Inferior parietal cortex (tissue), 1 donor: ENCODE results near the gene ARAP1.
A peak's percentile ranks its signal among the peaks of the same experiment; 100 is the strongest.

Experiments
- DNase-seq: peaks from one replicate; pipeline ENCODE4 v3.0.0-alpha.2; 2016; ENCODE audit errors: extremely low spot score

ARAP1 gene

DNA sequence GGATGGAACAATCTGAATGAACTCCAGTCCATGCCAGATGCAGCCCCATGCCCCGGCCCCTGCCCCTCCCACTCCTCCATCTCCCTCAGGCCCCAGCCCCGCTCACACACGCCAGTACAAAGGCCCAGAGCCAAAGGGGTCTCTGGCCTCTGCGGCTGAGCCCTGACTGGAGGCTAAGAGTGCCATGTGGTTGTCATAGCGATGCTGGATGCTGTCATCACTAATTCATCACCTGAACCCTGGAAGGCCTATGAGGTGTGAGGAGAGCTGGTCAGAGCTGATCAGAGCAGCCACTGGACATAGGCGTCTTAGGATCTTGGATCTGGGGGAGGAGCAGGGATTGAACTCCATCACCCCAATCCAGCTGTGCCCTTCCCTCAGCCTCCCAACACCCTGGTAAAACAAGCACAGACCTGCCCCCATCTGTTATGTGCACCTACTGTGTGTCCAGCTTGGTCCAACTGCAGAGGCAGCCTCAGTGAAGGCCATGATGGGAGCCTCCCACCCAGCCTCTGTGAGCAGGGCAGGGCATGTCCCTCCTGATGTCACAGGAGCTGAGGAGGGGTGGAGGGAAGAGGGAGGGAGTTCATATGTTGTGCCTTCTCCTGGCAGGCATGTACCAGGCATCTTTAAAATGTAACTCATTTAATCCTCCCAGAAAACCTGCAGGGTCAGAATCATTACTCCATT is 94.7 kb downstream of the ARAP1 start:
- no peak for DNase-seq

GRCh38 chr11:72655896-72656464 is 96.2 kb downstream of the ARAP1 start:
- DNase-seq, result no peak

- DNase-seq, result no peak
These were observed 97.2 kb downstream of the ARAP1 start for GRCh38 chr11:72655014-72655413.

DNA sequence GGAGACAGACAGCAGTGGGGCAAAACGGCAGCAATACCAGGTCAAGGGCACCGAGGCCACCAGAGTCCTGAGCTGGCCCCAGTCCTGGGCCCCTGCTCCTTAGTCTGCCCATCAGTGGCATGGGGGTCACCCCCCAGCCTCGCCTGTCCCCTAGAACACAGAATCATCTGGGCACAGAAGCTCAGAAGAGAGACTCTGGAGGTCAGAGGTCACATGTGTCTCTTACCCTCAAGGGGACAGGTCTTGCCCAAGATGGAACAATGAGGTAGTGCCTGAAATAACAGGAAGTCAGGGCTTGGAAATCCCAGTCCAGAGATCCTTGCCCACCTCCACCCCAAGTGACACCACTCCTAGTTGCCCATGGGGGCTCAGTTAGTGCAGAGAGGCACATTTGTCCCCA is 98.6 kb downstream of the ARAP1 start:
- DNase-seq, result no peak

GRCh38 chr11:72652873-72653630 is 99.2 kb downstream of the ARAP1 start:
- no peak for DNase-seq

- no peak for DNase-seq
These were observed 100.1 kb downstream of the ARAP1 start for GRCh38 chr11:72652133-72652532.

- DNase-seq, result no peak
These were observed 102.8 kb downstream of the ARAP1 start for GRCh38 chr11:72649215-72649976.

DNA sequence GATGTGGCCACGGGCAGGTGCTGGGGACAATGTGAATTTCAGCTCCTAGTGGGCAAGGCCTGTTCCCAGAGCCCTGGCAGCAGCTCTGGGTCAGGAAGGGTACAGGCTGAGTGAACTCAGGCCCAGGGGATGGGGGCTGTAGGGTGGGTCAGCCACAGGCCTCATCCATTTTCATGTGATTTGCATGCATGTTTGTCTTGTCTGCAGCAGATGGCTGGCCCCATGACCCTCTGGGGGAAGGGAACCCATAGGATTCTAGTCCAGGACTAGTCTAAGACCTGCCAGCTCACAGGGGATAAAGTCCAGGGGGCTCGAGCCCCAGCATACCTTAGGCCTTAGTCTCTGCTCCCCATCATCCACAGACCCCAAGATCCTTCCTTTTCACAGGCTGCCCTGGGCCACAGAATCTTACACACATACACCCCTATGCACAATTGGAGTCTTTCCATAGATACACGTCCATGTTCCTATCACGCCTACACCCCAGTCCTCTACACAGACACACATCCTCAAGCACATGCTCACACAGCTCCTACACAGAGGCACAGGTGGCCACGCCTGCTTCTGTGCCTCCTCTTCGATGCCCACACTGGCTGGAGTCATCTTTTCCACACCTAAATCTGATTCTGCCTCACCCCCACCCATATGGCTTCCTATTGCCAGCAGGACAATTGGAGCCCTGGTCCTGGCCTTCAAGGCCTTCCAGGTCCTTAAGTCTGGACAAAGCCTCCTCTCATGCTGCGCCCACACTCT is 103.6 kb downstream of the ARAP1 start:
- no peak for DNase-seq

DNA sequence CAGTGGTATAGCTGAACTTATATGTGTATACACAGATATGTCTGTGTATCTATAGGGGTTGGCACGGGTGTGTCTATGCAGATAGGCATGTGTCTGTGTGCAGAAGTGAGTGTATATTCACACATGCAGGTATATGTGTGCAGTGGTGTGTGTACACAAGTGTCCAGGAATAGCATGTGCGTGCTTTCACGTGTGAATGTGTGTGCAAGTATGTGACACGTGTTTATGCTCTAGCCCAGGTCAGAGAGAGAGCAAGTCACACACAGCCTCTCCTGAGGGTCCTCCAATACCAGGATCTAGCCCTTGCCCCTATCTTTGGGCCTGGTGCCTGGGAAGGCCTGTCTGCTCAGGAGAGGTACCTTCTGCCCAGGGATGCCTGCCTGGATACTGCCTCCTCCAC is 104.3 kb downstream of the ARAP1 start:
- no peak for DNase-seq

- DNase-seq, result no peak
These were observed 105.7 kb downstream of the ARAP1 start for GRCh38 chr11:72646472-72646871.

DNA sequence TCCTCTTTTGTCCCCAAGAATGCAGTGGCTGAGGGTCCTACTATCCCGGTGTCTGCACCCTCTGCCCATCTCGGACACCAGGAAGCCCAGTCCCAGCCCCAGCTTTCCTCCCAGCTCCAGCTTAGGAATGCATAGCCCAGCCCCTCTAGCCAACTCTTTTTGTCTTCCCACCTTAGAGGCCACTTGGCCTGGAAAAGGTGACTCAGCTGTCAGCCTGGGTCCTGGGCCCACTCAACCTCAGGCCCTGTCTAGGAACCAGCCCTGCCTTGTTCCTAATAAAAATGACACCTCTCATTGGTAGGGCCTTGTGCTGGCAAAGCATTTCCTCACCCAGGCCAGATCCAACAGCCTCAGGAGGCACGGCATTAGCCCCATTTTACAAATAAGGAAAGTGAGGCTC is 106.2 kb downstream of the ARAP1 start:
- no peak for DNase-seq

DNA sequence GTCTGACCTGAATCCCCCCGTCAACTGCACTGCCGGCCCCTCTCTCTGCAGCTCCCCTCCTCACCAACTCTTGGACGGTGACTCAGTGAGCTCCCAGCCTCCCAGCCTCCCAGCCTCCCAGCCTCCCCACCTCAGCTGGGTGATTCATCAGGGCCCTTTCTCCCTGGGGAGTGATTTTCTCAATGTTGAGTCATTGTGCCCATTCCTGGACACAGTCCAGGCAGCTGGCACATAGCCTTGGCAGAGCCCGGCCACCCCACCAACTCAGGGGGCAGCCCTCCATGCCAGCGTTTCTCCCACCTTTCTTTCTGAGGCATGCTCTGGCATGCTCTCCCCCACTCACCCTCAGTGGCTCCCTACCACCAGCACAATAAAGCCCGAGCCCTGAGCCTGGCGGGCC is 108.7 kb downstream of the ARAP1 start:
- no peak for DNase-seq

DNA sequence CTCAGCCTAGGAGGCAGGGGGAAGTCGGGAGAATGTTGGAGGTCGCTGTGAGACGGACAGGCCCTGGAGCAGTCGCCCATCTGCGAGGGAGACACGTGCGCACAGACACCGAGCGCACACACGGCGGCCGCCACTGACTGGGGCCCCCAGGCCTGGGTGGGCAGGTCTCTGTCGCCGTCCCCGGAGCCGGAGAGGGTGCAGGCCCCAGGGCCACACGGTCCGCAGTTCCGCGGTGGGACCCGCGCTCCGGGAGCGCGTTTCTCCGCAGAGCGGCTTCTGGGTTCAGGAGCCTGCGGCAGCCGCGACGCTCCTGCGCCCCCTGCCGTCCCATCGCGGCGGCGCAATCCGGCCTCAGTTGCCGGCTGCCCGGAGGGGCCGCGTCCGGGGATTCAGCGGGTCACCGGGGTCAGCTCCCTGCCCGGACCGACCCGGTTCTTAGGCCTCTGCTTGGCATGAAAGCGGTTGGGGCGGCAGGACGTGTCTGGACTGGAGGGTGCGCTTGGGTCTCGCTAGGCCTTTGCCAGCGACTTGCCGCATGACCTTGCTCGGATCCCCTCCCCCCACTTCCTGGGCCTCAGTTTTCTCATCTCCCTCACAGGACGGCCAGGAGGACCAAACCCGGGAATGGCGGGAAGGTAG is 109.2 kb downstream of the ARAP1 start:
- DNase-seq, result peak; percentile 74

DNA sequence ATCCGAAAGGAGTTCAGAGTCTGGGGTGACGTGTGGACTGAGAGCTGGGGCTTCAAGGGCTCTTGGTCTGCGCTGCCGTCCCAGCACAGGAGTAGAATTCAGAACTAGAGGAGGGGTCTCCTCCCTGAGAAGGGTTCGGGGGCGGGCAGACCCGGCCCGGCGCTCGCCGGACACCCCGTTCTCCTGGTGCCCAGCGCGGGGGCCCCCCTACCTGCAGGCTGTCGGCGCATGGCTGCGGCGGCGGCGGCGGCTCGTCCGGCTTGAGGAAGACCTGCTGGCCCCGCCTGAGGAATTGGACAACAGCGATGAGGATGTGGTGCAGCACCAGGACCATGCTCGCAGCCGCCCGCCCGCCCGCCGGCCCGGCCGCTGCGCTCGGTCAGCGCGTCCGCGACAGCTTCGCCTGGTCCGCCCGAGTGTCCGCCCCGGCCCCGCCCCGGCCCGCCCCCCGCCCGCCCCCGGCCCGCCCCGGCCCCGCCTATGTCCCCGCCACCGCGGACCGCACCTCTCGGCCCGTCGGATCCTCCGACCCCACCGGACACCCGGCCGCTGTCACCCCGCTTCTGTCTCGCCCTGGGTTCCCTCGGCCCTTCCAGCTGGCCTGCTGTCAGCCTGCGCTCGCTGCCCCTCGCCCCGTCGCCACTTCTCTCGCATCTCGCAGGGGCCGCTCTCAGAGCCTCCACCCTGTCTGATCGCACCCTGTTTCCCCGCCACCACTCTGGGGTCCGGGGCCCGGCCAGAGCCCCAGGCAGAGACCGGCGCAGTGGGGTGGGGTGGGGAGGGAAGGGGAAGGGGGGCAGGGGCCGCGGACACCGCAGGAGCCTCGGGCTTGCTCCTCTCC is 109.9 kb downstream of the ARAP1 start:
- DNase-seq, result no peak

DNA sequence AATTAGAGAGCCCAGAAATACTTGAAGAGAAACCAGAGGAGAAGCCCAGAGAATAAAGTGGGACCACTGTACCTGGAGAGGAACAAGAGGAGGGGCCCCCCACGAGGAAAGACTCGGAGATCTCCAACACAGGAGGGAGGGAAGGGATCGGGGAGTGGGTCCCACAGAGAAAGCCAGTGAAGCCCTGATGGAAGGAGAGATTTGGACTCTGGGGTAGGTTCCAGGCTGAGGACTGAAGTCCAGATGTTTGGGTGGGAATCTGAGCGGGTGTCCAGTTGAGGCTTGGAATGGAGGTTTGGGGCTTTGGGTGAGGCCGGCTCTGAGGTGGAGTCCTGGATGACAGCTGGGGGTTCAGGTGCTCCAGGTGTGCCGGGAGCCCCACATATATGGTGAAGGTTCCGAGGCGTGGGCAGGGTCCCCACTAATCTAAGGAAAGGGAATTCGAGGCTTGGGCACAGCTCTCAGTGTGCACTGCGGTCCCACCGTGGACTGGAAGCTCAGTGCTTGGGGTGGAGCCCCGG is 110.6 kb downstream of the ARAP1 start:
- DNase-seq, result no peak

DNA sequence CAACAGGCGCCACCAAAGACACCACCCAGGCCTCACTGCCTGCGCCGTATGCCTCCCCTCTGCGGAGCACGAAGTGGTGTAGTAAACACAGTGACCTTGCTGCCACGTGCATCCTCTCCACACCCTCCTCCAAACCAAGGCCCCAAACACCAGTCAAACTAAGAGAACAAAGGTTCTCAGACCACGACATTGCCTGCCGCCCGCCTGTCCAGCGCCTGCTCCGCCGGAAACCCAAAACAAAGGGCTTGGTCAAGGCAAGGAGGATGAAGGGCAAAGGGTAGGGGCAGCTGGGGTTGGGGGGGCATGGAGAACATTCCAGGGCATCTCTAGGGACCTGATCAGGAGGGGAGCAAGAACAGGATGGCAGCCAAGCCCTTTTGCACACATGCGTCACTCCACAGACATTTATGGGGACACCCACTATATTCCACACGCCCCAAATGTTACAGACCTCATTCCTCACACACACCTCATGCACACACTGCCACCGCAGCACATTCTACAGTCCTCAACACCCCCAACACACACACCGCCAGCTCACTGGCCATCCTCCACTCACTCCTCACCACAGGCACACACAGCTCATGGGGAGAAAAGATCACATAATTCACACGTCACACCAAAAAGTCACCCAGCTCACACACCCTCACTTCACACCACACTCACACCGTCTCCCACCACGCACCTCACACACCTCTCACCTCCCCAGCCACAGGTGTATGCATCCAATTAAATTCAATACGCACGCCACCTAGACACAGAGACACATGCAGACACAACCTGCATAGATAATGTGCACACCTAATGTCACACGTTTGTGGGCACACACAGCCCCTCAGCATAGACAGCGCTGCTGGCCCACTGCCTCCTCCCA is 112.5 kb downstream of the ARAP1 start:
- no peak for DNase-seq

GRCh38 chr11:72637926-72638325 is 114.3 kb downstream of the ARAP1 start:
- no peak for DNase-seq

GRCh38 chr11:72637198-72637597 is 115.0 kb downstream of the ARAP1 start:
- no peak for DNase-seq

GRCh38 chr11:72636376-72636775 is 115.8 kb downstream of the ARAP1 start:
- DNase-seq, result no peak
